Measurements from ENCODE around the gene STK32C. TPM values are rescaled to one million over a fixed set of nuclear protein-coding genes. Genes with fewer than 3 reads are reported as not detected.

The STK32C gene
- total RNA-seq, 1 donor from 2014 or later: 13.8 TPM

GRCh38 chr10:132170561-132171361 is 137.0 kb downstream of the STK32C start:
- Mint-ChIP-seq H3K27ac (no peak overlapping the region), H3K36me3 (ENCODE audit: low read depth) (no peaks in the 10 kb centered on the region), H3K27me3 (peaks cover 7% of the 10 kb centered on the region), H3K4me1 (no peaks in the 10 kb centered on the region), H3K9me3 (no peaks in the 10 kb centered on the region), H3K4me3 (no peak overlapping the region)
- no peak for TF ChIP-seq CTCF (IDR thresholded peaks at IDR 0.05)
- ATAC-seq (ENCODE audit: low read depth): no peak
- DNase-seq: no peak
- intact Hi-C loops (cut with micrococcal nuclease): no loop called here
- ChIA-PET CTCF (no interaction called here), POLR2A (interaction anchor here (0.6 kb wide), 1 partner anchor 239 kb away, joined by 3 read pairs; no protein-coding TSS in a partner anchor)

- DNase-seq (no peak), ATAC-seq (ENCODE audit: low read depth) (no peak)
- TF ChIP-seq CTCF (IDR thresholded peaks at IDR 0.05): no peak
- Mint-ChIP-seq H3K36me3 (ENCODE audit: low read depth) (no peaks in the 10 kb centered on the region), H3K27me3 (peaks cover 7% of the 10 kb centered on the region), H3K27ac (no peak overlapping the region), H3K4me1 (no peaks in the 10 kb centered on the region), H3K4me3 (no peak overlapping the region), H3K9me3 (no peaks in the 10 kb centered on the region)
- ChIA-PET POLR2A (no interaction called here), CTCF (no interaction called here)
- intact Hi-C loops (cut with micrococcal nuclease): no loop called here
Observed at GRCh38 chr10:132169766-132170560, 137.8 kb downstream of the STK32C start.

GRCh38 chr10:132169031-132169765 is 138.6 kb downstream of the STK32C start:
- H3K27me3 Mint-ChIP-seq: peaks cover 7% of the 10 kb centered on the region
- POLR2A ChIA-PET: no interaction called here
- no peaks in the 10 kb centered on the region for H3K4me1 Mint-ChIP-seq
- intact Hi-C loops (cut with micrococcal nuclease): no loop called here
- CTCF ChIA-PET: no interaction called here
- no peak overlapping the region for H3K27ac Mint-ChIP-seq
- no peak overlapping the region for H3K4me3 Mint-ChIP-seq
- no peak for ATAC-seq (ENCODE audit: low read depth)
- no peaks in the 10 kb centered on the region for H3K36me3 Mint-ChIP-seq (ENCODE audit: low read depth)
- no peak for TF ChIP-seq CTCF (IDR thresholded peaks at IDR 0.05)
- DNase-seq: no peak
- no peaks in the 10 kb centered on the region for H3K9me3 Mint-ChIP-seq

- no peak for TF ChIP-seq CTCF (IDR thresholded peaks at IDR 0.05)
- Mint-ChIP-seq H3K27me3 (peaks cover 7% of the 10 kb centered on the region), H3K4me1 (no peaks in the 10 kb centered on the region), H3K9me3 (no peaks in the 10 kb centered on the region), H3K36me3 (ENCODE audit: low read depth) (no peaks in the 10 kb centered on the region), H3K27ac (no peak overlapping the region), H3K4me3 (no peak overlapping the region)
- ChIA-PET POLR2A (no interaction called here), CTCF (no interaction called here)
- intact Hi-C loops (cut with micrococcal nuclease): no loop called here
- no peak for DNase-seq
- ATAC-seq (ENCODE audit: low read depth): no peak
Observed at GRCh38 chr10:132168571-132169030, 139.1 kb downstream of the STK32C start.

- Mint-ChIP-seq H3K36me3 (ENCODE audit: low read depth) (no peaks in the 10 kb centered on the region), H3K4me3 (no peak overlapping the region), H3K27ac (no peak overlapping the region), H3K4me1 (no peaks in the 10 kb centered on the region), H3K9me3 (no peaks in the 10 kb centered on the region), H3K27me3 (peaks cover 7% of the 10 kb centered on the region)
- CTCF ChIA-PET: no interaction called here
- POLR2A ChIA-PET: no interaction called here
- ATAC-seq (ENCODE audit: low read depth): no peak
- DNase-seq: no peak
- TF ChIP-seq CTCF (IDR thresholded peaks at IDR 0.05): no peak
- intact Hi-C loops (cut with micrococcal nuclease): no loop called here
Observed at GRCh38 chr10:132167976-132168375, 139.8 kb downstream of the STK32C start.
